Keratinocyte (primary cell): ENCODE results near the gene POP7. TPM values are rescaled to one million over a fixed set of nuclear protein-coding genes. Genes with fewer than 3 reads are reported as not detected.

Experiments used
- DNase-seq: peaks from one replicate; pipeline ENCODE4 v3.0.0-alpha.2; 2011; ENCODE audit warnings: low read depth, missing footprints, low spot score
- FAIRE-seq: peaks from 2 replicates; lab custom pipeline; 2011; peaks lifted over from hg19 to GRCh38; lab: Jason Lieb, UNC
- H2AFZ ChIP-seq: 2 replicates; pipeline ENCODE4 v1.6.0; 2012; ENCODE audit warnings: low read length, control low read depth, inconsistent platforms; ENCODE audit not compliant: control insufficient read depth
- H3K27ac ChIP-seq: 2 replicates; pipeline ENCODE4 v1.5.1; 2011; ENCODE audit warnings: low read length; ENCODE audit not compliant: control insufficient read depth, insufficient read depth
- H3K27me3 ChIP-seq: 3 replicates; pipeline ENCODE4 v1.6.0; 2011; ENCODE audit warnings: low read length; ENCODE audit not compliant: control insufficient read depth, insufficient read depth; ENCODE audit errors: extremely low read depth
- H3K36me3 ChIP-seq, 2 experiments: 2 replicates in 1 of 2; 3 replicates in 1 of 2; pipeline ENCODE4 v1.5.1; 2011; ENCODE audit warnings: low read length in 2 of 2, mild to moderate bottlenecking in 1 of 2; ENCODE audit not compliant: control insufficient read depth in 2 of 2, insufficient read depth in 2 of 2; ENCODE audit errors: extremely low read depth in 1 of 2
- H3K4me1 ChIP-seq: 3 replicates; pipeline ENCODE4 v1.5.1; 2011; ENCODE audit warnings: low read length; ENCODE audit not compliant: control insufficient read depth, insufficient read depth; ENCODE audit errors: extremely low read depth
- H3K4me2 ChIP-seq: 3 replicates; pipeline ENCODE4 v1.6.0; 2011; ENCODE audit warnings: low read depth, low read length; ENCODE audit not compliant: control insufficient read depth, insufficient read depth; ENCODE audit errors: extremely low read depth
- H3K4me3 ChIP-seq, 3 experiments: fragments of 200-600 bp in 1 of 3; sonication (generic) in 1 of 3; 2 replicates in 2 of 3; 3 replicates in 1 of 3; pipeline ENCODE4 v1.5.1; 2011 to 2016; ENCODE audit warnings: low read length in 3 of 3, mild to moderate bottlenecking in 3 of 3, control low read depth in 2 of 3, inconsistent platforms in 1 of 3, low read depth in 1 of 3, mixed read lengths in 1 of 3, mixed run types in 1 of 3, moderate library complexity in 1 of 3; ENCODE audit not compliant: control insufficient read depth in 2 of 3, insufficient read depth in 2 of 3; ENCODE audit errors: extremely low read depth in 1 of 3
- H3K79me2 ChIP-seq: 2 replicates; pipeline ENCODE4 v1.6.0; 2012; ENCODE audit warnings: low read length; ENCODE audit not compliant: control insufficient read depth, insufficient read depth
- H3K9ac ChIP-seq: 3 replicates; pipeline ENCODE4 v1.6.0; 2011; ENCODE audit warnings: low read length; ENCODE audit not compliant: control insufficient read depth, insufficient read depth; ENCODE audit errors: extremely low read depth
- H3K9me1 ChIP-seq: 3 replicates; pipeline ENCODE4 v1.6.0; 2011; ENCODE audit warnings: low read length; ENCODE audit not compliant: control insufficient read depth, insufficient read depth; ENCODE audit errors: extremely low read depth
- H3K9me3 ChIP-seq: 2 replicates; pipeline ENCODE4 v1.5.1; 2012; ENCODE audit warnings: low read depth, low read length; ENCODE audit not compliant: control insufficient read depth
- H4K20me1 ChIP-seq: 3 replicates; pipeline ENCODE4 v1.6.0; 2011; ENCODE audit warnings: low read length; ENCODE audit not compliant: control insufficient read depth, insufficient read depth; ENCODE audit errors: extremely low read depth
- EZH2 ChIP-seq: IDR thresholded peaks from one replicate; pipeline ENCODE4 v1.6.1; 2012; ENCODE audit warnings: inconsistent platforms, mild to moderate bottlenecking, low read length, moderate library complexity
- dilution Hi-C: fragments of 300-500 bp; cut with MboI; formaldehyde crosslinking; loops from one replicate; pipeline ENCODE4 v1.7.0; 2020; ENCODE audit warnings: low sequenced_read_pairs; ENCODE audit not compliant: extremely low pct_ligation_motif_present
- polyA plus RNA-seq, 5 experiments: library from polyadenylated mRNA; depleted of rRNA in 3 of 5; stranded (reverse) in 3 of 5; stranded (forward) in 1 of 5; unstranded in 1 of 5; fragments of >200 nt; gene quantifications; 1 replicate in 1 of 5; 2 replicates in 3 of 5; 3 replicates in 1 of 5; pipeline versions ENCODE4 v1.2.1 to v1.2.3, GENCODE V29; 2011 to 2012; ENCODE audit warnings: missing spikeins in 2 of 5, low read depth in 1 of 5, low replicate concordance in 1 of 5
- TF ChIP-seq, protein P1 (sequence below), 3 experiments: IDR thresholded peaks in 1 of 3; conservative IDR thresholded peaks in 1 of 3; optimal IDR thresholded peaks in 1 of 3; 2 replicates in 2 of 3; 3 replicates in 1 of 3; pipeline versions ENCODE3 to v1.5.1; 2011; ENCODE audit warnings: low read length in 3 of 3, mild to moderate bottlenecking in 3 of 3, moderate library complexity in 2 of 3, control low read depth in 1 of 3, inconsistent platforms in 1 of 3; ENCODE audit not compliant: insufficient read depth in 2 of 3; ENCODE audit errors: extremely low read depth in 1 of 3

POP7 gene
- polyA plus RNA-seq, 1 donor (not counting 4 experiments of a cell fraction or from before 2014, with no cell fraction given) = 37.8 TPM

DNA sequence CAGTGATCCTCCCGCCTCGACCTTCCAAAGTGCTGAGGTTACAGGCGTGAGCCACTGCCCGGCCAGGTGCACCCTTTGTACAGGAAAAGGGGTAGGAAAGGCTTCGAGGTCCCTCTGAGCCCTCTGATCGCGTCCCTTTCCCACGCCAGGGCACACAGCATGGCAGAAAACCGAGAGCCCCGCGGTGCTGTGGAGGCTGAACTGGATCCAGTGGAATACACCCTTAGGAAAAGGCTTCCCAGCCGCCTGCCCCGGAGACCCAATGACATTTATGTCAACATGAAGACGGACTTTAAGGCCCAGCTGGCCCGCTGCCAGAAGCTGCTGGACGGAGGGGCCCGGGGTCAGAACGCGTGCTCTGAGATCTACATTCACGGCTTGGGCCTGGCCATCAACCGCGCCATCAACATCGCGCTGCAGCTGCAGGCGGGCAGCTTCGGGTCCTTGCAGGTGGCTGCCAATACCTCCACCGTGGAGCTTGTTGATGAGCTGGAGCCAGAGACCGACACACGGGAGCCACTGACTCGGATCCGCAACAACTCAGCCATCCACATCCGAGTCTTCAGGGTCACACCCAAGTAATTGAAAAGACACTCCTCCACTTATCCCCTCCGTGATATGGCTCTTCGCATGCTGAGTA is 871 bp downstream of the POP7 start:
- dilution Hi-C loops = no loop called here
- Histone ChIP-seq H3K9me1 (no peaks in the 10 kb centered on the region), H3K79me2 (peaks cover 21% of the 10 kb centered on the region), H3K4me1 (peaks cover 10% of the 10 kb centered on the region), H3K36me3 (peaks cover 0 to 12% of the 10 kb centered on the region in 2 experiments), H3K9me3 (no peaks in the 10 kb centered on the region), H2AFZ (peak overlapping the region; percentile 23), H4K20me1 (no peaks in the 10 kb centered on the region), H3K27ac (peak overlapping the region; percentile 86), H3K9ac (peak overlapping the region; percentile 93), H3K4me2 (peak overlapping the region; percentile 96), H3K4me3 (peak overlapping the region; percentile 58 to 95 (median 90)), H3K27me3 (no peaks in the 10 kb centered on the region)
- no peak for TF ChIP-seq EZH2
- TF ChIP-seq, protein P1, sequence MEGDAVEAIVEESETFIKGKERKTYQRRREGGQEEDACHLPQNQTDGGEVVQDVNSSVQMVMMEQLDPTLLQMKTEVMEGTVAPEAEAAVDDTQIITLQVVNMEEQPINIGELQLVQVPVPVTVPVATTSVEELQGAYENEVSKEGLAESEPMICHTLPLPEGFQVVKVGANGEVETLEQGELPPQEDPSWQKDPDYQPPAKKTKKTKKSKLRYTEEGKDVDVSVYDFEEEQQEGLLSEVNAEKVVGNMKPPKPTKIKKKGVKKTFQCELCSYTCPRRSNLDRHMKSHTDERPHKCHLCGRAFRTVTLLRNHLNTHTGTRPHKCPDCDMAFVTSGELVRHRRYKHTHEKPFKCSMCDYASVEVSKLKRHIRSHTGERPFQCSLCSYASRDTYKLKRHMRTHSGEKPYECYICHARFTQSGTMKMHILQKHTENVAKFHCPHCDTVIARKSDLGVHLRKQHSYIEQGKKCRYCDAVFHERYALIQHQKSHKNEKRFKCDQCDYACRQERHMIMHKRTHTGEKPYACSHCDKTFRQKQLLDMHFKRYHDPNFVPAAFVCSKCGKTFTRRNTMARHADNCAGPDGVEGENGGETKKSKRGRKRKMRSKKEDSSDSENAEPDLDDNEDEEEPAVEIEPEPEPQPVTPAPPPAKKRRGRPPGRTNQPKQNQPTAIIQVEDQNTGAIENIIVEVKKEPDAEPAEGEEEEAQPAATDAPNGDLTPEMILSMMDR (optimal IDR thresholded peaks at IDR 0.05 in 1 of 3, IDR thresholded peaks at IDR 0.05 in 1 of 3, conservative IDR thresholded peaks at IDR 0.05 in 1 of 3; ENCODE audit: extremely low read depth in 1 of 3, insufficient read depth in 2 of 3, low read length in 3 of 3) = no peak
- FAIRE-seq (no peak), DNase-seq (no peak)

DNA sequence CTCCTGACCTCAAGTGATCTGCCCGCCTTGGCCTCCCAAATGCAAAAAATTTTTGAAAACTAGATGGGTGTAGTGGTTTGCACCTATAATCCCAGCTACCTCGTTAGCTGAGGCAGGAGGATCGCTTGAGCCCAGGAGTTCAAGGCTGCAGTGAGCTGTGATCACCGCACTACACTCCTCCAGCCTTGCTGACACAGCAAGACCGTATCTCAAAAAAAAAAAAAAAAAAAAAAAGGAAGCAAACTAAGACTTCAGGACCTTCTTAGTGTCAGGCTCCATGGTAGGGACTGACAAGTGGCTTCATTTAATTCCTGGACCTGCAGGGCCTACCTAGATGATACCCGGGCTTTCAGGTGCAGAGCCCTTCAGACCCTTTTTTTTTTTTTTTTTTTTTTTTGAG is 2.5 kb downstream of the POP7 start:
- no peak for TF ChIP-seq EZH2
- TF ChIP-seq, protein P1 (optimal IDR thresholded peaks at IDR 0.05 in 1 of 3, IDR thresholded peaks at IDR 0.05 in 1 of 3, conservative IDR thresholded peaks at IDR 0.05 in 1 of 3; ENCODE audit: extremely low read depth in 1 of 3, insufficient read depth in 2 of 3, low read length in 3 of 3) = no peak
- Histone ChIP-seq H3K4me2 (no peak overlapping the region), H3K36me3 (peaks cover 0 to 12% of the 10 kb centered on the region in 2 experiments), H2AFZ (no peak overlapping the region), H4K20me1 (no peaks in the 10 kb centered on the region), H3K9me1 (no peaks in the 10 kb centered on the region), H3K9me3 (no peaks in the 10 kb centered on the region), H3K79me2 (peaks cover 21% of the 10 kb centered on the region), H3K4me1 (peaks cover 10% of the 10 kb centered on the region), H3K27ac (no peak overlapping the region), H3K4me3 (no peak overlapping the region), H3K27me3 (no peaks in the 10 kb centered on the region), H3K9ac (no peak overlapping the region)
- dilution Hi-C loops = no loop called here
- DNase-seq (no peak), FAIRE-seq (no peak)
